ENCODE results near the gene MYL7. TPM values are rescaled to one million over a fixed set of nuclear protein-coding genes. Genes with fewer than 3 reads are reported as not detected.
A peak's percentile ranks its signal among the peaks of the same experiment; 100 is the strongest.

MYL7 gene
- total and polyA plus RNA-seq, 12 donors = 146 to 6,323 (median 1,764) TPM

GRCh38 chr7:44109991-44110390, 31.1 kb downstream of the MYL7 start:
- H3K4me3 ChIP-seq = no peak overlapping the region
- DNase-seq = no peak

DNA sequence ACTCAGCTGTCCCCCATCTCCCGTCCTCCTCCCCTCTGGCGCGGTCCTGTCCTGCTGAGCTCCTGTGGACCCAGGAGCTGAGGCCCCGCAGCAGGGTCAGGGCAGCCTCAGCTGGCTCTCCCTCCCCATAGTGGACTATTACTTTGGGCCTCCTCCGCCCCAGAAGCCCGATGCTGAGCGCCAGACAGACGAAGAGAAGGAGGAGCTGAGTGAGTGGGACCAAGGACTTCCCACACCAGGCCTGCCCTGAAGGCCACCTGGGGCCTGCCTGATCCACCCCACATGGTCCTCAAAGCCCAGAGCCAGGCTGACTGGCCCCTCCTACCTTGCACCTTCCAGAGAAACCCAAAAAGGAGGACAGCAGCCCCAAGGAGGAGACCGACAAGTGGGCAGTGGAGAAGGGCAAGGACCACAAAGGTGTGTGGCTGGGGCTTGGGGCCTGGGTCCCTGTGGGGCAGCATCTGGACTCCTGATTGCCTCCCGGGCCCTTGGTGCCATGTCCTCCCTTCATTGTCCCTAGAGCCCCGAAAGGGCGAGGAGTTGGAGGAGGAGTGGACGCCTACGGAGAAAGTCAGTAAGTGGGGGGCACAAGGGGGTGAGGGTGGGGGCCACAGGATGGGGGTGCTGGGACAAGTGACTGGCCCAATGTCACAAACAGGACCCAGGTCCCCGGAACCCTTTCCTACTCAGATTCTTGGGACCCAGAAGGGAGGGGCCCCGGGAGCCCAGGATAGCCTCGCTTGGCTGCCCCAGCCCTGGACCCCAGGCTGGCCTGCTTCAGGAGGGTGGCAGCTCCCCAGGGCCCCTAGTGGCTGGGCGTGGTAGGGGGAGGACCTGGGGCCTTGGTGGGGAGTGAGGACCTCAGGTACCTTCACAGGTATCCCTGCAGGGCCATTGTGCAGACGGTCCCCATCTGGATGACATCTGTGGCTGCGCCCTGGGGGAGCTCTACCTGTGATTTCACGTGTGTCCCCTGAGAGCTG, 32.1 kb downstream of the MYL7 start:
- peak overlapping the region in 1 of 10 donors; percentile 25 for H3K27ac ChIP-seq
- peaks cover 0 to 19% (median 0%) of the 10 kb centered on the region in 7 donors for H3K27me3 ChIP-seq
- DNase-seq (no peak), ATAC-seq (no peak)
- TF ChIP-seq CTCF (IDR thresholded peaks at IDR 0.05) = no peak
- H3K9me3 ChIP-seq = no peaks in the 10 kb centered on the region
- no peak overlapping the region for H3K4me3 ChIP-seq
- 85 to 89% methylated on average over 21 of the region's 21 CpGs for WGBS, 2 donors
- peaks cover 0 to 30% (median 7%) of the 10 kb centered on the region in 9 donors for H3K4me1 ChIP-seq
- H3K36me3 ChIP-seq = peaks cover 0 to 59% (median 3%) of the 10 kb centered on the region in 9 donors
- intact Hi-C loops (cut with DNase I) = no loop called here

More at GRCh38 chr7:44109991-44110390, 31.1 kb downstream of the MYL7 start:
- TF ChIP-seq CTCF (IDR thresholded peaks at IDR 0.05) = no peak
- 92 to 97% methylated on average over 18 of the region's 18 CpGs for WGBS, 2 donors
- intact Hi-C loops (cut with DNase I) = no loop called here
- H3K4me1 ChIP-seq = peaks cover under 1 to 36% (median 12%) of the 10 kb centered on the region in 9 donors
- H3K36me3 ChIP-seq = peaks cover 0 to 68% (median 3%) of the 10 kb centered on the region in 9 donors
- H3K27me3 ChIP-seq = peaks cover 0 to 10% (median 0%) of the 10 kb centered on the region in 7 donors
- no peak for ATAC-seq
- no peaks in the 10 kb centered on the region for H3K9me3 ChIP-seq
- H3K27ac ChIP-seq = no peak overlapping the region

- TF ChIP-seq CTCF (IDR thresholded peaks at IDR 0.05) = no peak
- H3K36me3 ChIP-seq = peaks cover 0 to 52% (median 3%) of the 10 kb centered on the region in 9 donors
- 91 to 92% methylated on average over 19 to 21 of the region's 21 CpGs for WGBS, 2 donors
- H3K27me3 ChIP-seq = peaks cover 0 to 26% (median 0%) of the 10 kb centered on the region in 7 donors
- intact Hi-C loops (cut with DNase I) = no loop called here
- peak overlapping the region in 1 of 10 donors; percentile 25 for H3K27ac ChIP-seq
- no peaks in the 10 kb centered on the region for H3K9me3 ChIP-seq
- peak overlapping the region in 3 of 10 donors; percentile 61 to 66 (median 64) for H3K4me3 ChIP-seq
- DNase-seq (no peak), ATAC-seq (no peak)
- peaks cover 0 to 32% (median 14%) of the 10 kb centered on the region in 9 donors for H3K4me1 ChIP-seq
These were observed 33.0 kb downstream of the MYL7 start for GRCh38 chr7:44107961-44108767.

All from heart right ventricle (tissue), 16 donors.